ENCODE data around the gene RBKS.
"Not testable (repeated sequence)": the region's sequence is repeated elsewhere in the genome, so short reads cannot be mapped to it uniquely, and the experiment has no call there.

RBKS gene

DNA sequence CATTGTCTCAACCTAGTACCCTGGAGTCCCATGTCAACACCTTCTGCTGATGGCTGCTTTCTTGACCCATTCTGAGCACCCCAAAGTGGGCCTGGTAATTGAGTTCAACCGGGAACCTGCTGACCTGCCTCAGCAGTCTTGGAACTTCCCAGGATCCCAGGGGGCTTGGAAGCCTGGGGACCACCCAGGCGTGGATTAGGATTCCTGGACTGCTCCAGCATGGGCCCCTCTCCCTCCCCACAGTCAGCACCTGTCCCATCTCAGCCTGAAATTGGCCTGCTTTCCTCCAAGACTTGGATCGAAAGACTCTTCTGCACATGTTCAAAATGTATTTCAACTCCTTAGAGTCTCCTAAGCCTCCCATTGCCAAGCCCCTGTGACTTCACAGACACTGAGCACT, 134.1 kb downstream of the RBKS start:
- DNase-seq = no peak

DNA sequence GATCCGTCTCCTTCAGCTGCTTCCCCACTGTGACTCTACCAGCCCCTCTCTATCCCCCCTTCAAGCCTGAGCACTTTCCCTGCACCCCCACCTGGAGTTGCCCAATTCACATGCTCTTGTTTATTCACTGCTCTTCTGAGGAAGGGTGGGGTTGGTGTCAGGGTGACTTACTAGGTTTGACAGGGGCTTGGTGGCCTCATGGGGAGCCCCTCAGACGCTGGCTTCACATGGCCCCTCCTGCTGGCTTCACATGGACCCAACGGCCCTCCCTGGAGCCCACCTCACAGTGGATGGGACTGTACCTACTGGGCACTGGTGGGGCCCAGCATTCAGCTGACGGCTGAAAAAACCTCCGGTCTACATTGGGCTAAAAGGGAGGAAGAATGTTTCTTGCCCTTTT, 135.4 kb downstream of the RBKS start:
- no peak for DNase-seq

DNA sequence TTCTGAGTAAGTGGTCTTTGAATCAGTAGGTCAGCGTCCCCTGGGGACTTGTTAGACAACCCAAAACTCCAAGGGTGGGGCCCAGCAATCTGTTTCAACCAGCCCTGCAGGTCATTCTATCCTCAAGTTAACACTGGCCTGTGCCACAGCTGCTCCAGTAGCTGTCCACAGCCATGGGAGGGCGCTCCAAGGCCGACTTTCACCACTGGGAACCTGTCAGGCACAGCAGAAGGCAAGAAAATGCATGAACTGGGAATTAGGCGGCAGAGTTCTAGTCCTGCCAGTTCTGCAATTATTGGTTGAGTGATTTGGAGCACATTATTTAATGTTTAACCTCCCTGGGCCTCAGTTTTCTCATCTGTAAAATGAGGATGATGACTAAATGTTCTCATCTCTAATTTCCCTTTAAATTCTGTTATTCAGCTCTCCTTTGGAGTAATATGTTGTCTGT, 136.0 kb downstream of the RBKS start:
- peak; percentile 24 for DNase-seq

DNA sequence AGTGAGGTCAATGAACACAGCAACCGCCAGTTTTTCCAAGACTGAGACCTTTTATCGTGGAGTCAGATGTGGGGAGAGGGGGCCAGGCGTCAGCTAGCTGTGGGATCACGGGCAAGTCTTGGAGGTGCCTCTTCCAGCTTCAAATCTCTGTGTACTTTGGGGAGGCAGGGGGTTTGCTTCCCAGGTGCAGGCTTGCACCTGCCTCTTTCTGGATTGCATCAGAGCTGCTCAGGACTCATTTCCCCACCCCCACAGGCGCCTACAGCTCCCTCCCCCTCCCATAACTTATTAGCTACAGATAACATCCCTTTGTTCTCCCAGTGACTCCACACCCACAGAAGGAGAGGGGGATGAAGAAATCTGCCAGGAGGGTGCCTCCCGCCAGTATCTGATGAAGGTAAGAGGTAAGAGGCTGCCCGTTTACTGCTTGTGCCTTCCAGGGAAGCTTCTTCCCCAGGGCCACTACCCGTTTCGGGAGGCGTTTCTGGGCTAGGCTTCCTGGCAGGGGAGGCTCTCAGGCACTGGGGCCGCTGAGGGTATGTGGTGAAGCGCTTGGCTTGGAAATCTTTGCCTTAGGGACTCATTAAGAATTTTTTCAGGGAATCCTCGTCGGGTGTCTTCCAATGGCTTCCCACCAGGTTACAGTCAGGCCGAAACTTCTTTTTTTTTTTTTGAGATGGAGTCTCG, 137.5 kb downstream of the RBKS start:
- no peak for DNase-seq

DNA sequence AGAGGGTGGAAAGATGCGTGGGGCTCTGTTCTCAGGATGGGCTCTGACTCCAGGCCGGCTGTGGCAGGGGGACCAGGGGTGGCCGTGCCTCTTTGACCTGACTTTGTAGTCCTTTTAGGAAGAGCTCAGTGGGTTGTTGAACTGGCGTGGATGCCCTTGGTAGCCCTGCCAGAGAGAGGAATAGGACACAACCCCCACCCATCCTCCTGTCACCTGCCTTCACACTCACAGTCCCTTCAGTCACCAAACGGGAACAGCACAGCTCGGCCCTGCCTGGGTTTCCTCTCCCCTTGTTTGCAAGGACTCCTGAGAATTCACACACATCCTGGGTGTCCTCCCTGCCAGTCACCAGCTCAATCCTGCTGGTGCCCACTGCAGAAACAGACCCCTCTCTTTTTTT, 138.8 kb downstream of the RBKS start:
- DNase-seq = no peak

DNA sequence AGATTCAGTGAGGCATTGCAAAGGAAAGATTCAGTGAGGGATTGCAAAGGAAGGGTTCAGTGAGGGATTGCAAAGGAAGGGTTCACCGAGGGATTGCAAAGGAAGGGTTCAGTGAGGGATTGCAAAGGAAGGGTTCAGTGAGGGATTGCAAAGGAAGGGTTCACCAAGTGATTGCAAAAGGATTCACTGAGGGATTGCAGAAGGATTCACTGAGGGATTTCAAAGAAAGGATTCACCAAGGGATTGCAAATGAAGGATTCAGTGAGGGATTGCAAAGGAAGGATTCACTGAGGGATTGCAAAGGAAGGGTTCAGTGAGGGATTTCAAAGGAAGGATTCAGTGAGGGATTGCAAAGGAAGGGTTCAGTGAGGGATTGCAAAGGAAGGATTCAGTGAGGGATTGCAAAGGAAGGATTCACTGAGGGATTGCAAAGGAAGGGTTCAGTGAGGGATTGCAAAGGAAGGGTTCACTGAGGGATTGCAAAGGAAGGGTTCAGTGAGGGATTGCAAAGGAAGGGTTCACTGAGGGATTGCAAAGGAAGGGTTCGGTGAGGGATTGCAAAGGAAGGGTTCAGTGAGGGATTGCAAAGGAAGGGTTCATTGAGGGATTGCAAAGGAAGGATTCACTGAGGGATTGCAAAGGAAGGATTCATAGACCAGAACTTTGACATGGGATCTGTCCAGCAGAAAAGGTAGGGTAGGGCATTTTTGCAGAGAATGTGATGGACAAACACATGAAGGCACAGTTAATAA, 141.2 kb downstream of the RBKS start:
- not testable (repeated sequence) for DNase-seq

DNA sequence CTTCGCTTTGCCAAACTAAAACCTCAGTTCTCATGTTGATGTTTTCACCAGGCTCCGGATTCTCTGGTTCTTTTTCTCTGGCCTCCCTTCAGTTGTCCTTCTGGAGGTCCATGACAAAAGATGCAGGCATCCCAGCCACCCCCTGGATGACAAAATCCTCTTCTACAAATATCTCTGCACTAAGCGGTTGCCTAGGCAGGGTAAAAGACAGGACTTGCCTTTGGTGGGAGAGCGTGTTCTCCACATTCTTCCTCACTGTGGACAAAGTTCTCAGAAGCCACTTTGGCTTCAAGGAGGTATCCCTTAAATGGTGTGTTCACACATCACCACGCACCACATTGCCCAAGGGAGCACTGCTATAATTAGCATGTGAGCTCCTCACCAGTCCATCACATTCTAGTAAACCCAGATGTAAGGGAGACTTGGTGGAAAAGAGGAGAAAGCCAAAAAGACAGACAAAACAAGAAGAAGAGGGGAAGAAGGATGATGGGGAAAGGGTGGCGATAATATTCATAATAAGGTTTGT, 142.3 kb downstream of the RBKS start:
- DNase-seq = no peak

DNA sequence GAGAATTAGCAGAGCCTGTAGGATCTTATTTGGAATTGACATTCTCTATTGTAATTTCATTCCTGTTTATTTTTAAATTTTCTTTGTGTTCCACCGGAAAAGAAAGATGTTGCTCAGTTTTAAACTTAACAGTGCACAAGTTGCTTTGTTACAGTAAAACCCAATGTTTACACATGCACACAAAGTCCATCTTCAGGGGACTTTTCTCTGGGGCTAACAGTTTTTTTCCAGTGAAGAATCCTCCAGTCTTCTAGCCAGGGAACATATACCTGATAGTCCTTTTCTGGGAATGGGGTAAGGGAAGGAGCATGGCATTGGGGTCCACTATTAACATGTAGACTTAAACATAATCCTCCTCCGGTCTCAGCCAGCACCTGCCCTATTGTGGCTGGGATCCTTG, 143.9 kb downstream of the RBKS start:
- no peak for DNase-seq

DNA sequence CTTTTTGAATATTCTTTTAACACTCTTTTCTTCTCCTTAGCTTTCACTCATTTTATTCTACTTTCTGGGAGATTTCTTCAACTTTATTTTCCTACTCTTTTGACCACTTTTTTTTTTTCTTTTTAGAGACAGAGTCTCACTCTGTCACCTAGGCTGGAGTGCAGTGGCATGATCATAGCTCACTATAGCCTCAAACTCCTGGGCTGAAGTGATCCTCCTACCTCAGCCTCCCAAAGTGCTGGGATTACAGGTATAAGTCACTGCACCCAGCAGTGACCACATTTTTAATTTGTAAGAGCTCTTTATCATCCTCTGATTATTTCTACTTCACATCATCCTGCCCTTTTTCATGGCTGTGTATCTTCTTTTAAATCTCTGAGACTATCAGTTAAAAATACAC, 144.7 kb downstream of the RBKS start:
- DNase-seq = not testable (repeated sequence)

DNA sequence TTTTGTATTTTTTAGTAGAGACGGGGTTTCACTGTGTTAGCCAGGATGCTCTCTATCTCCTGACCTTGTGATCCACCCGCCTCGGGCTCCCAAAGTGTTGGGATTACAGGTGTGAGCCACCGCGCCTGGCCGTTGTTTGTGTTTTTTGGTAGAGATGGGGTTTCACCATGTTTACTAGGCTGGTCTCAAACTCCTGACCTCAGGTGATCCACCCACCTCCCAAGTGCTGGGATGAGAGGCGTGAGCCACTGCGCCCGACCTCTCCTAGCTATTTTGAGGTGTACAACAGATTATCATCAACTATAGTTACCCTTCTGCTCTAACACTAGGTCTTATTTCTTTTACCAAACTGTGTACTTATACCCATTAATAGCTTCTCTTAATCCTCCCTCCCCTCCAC, 147.6 kb downstream of the RBKS start:
- DNase-seq = no peak

DNA sequence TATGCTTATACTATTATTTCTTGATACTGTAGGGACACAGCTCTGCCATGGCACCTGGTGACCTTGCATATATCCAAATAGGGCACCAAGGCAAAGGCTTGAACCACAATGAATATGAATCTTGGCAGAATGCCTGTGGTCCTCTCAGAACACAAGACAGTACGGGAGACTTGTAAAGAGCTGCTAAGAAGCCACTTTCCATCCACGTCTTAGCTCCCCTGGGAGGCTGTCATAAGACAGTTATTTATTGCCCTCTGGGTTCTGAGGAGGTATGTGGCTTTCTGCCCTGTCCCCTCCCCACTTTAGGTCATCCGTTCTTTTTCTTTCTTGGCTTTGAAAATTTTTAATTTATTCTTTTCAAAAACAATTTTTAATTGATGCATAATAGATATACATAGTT, 148.5 kb downstream of the RBKS start:
- DNase-seq = no peak

DNA sequence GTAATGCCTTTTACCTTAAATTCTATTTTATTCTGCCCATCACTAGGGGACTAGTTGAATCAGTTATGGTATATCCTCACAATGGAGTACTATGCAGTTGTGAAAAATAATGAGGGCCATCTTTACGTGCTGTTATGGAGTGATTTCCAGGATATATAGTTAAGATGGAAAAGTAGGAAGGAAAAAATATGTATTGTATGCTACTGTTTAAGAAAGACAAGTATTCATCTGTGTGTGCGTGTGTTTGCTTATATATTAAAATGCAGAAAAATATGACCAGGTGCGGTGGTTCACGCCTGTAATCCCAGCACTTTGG, 151.2 kb downstream of the RBKS start:
- no peak for DNase-seq

DNA sequence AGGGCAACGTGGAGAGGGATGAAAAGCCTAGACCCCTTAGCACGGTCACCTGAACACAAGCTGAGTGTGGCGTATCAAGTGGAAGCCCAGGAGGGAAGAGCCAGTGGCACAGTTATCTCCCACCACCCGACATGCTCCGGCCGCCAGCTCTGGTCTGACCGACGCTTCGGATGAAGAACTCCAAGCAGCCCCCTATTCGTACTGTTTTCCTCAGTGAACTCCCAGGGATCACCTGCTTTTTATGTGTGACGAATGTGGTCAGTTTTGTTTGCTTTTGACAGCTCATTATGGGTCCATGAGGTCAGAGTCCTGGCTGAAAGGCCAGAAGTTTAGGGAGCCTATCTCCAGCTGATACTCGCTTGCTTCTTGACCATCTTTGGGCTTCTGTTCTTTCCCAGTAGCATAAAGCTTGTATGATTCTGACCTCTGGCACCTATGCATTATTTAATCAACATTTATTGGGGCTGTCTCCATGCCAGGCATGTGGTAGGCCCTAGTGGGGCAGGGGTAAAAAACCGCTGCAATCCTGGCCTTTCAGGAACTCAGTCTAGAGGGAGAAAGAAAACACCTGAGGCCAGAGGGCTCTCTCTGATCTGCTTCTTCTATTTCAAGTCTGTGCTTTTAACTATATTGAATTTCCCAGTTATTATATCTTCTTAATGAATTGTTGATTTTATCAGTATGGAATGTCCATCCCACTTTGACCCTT, 151.7 kb downstream of the RBKS start:
- DNase-seq = no peak

DNA sequence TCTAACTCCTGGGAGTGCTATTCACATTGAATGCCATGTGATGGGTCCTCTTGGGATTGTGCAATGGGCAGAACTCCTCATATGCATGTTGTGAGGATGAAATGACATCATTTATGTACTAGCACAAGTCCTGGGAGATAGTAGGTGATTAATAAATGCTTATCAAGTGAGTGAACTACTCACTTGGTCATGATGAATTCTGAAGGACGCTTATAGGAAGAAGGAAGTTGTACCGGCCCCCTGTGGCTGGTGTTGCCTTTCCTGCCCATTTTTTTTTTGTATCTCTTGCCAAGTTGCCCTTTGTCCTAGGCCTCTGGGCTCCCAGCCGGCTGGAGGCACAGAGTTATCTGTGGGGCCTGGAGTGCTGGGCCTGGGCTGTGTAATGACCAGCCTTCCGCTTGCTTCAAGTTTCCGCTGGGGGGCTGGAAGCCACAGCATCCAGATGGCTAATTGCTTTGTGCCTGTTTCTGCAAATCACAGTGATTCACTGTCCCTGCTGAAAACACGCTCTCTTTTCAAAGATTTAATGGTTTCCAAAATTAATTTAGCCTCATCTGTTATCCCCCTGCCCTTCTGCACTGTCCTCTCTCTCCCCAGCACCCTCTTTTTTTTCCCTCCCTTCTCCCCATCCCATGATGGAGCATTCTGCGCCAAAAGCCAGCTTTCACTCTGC, 152.4 kb downstream of the RBKS start:
- no peak for DNase-seq

DNA sequence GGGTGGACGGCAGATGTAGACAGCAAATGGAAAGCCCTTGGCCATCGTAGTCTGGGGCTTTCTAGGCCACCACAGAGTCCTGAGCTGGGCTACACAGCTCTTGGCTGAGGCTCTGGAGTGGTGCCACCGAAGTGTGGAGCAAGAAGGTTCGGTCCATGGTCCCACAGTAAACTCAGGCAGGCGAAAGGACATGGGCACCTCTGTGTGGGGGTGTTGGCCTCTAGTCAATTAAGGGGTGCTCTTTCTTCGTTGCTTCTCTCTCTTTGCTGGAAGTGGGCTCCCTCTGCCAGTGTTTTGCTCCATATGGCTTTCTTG, 153.3 kb downstream of the RBKS start:
- DNase-seq = no peak

DNA sequence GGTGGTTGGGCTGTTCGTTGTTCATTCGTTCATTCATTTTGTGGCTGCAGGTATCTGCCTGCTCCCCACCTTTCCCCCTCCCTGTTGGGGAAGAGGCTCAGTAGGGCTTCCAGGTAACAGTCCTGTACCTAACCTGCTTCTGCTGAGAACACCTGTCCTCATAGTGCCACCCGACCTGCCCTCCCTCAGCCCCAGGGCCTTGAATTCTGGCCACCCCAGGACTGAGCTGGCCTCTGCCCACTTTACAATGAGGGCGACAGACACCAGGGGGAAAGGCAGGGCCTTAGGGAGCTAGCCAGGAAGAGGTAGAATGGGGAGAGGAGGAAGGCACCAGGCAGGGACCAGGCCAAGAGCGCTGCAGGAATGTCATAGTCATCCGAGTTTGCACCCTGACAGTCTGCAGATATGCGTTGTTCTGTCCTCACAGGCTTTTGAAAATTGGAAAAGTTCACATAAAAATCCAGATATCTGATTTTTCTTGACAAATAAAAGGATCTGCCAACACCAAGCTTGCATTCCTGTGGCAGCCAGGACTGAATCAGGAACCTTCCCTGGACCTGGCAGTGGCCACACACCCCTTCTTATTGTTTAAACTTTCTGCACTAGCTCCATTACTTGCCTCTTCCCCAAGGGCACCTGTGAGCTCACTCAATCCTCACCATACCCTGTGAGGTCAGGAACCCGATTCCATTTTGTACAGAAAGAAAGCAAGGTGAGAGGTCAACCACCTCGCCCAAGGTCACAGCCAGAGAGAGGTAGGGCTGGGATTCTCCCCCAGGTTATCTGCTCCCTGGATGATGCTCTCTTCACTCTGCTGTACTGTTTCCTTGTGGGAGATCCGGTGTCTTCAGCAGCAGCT, 153.9 kb downstream of the RBKS start:
- no peak for DNase-seq

DNA sequence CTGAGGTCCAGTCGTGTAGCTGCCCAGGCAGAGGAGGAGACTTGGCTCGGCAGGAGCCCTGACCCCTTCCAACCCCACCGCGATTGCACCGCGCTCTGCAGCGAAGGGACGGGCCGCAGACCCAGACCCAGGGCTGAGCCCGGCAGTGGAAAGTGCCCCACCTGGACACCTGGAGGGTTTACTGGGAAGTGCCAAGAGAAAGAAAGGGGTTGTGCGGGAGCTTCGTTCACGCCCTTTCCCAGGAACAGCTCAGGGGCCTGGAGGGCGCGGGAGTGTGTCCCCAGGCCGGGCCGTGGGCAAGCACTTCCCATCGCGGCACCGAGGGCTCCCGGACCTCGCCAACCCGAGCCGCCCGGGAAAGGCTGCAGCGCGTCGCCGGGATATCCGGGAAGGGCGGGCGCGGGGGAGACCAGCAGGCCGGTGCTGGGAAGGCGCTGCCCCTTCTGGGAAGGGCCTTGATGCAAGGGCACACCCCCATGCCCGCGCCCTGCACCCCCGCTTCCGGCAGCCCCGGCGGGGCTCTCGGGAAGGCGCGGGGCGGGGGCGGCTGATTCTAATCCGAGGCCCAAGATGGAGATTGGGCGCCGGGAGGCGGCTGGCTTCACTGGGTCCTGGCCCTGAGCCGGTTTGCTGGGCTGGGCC, 154.8 kb downstream of the RBKS start:
- no peak for DNase-seq

DNA sequence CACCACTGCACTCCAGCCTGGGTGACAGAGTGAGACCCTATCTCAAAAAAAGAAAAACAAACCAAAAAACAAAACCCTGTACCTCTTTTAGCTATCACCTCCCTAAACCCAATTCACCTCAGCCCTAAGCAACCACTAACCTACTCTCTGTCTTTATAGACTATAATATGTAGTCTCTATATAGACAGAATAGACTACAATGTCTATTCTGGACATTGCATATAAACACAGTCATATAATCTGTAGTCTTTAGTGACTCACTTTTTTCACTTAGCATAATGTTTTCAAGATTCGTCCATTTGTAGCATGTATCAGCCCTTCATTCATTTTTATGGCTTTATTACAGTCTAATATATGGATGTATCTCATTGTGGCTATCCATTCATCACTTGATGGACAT, 155.9 kb downstream of the RBKS start:
- no peak for DNase-seq

All from GF-D8 (cell line).